IPS-NIHi7 (cell line): Measurements from ENCODE around the gene ZNF316.

Experiments used
- DNase-seq: peaks from one replicate; pipeline ENCODE4 v3.0.0; 2012; ENCODE audit warnings: mixed read lengths; ENCODE audit errors: extremely low spot score

ZNF316 gene

GRCh38 chr7:6691103-6691502 is 54.0 kb downstream of the ZNF316 start:
- DNase-seq, result no peak

- DNase-seq, result no peak
These were observed 54.5 kb downstream of the ZNF316 start for GRCh38 chr7:6691609-6692106.

- DNase-seq, result no peak
These were observed 63.7 kb downstream of the ZNF316 start for GRCh38 chr7:6700793-6701192.

- no peak for DNase-seq
These were observed 64.7 kb downstream of the ZNF316 start for GRCh38 chr7:6701860-6702259.
